Measurements from ENCODE around the gene MPL.
A peak's percentile ranks its signal among the peaks of the same experiment; 100 is the strongest.

The MPL gene

GRCh38 chr1:43327549-43328292 lies 9.9 kb upstream of the MPL start:
- DNase-seq, result no peak

GRCh38 chr1:43329995-43330751 lies 7.4 kb upstream of the MPL start:
- peak; percentile 73 for DNase-seq

GRCh38 chr1:43331688-43332087 lies 5.9 kb upstream of the MPL start:
- no peak for DNase-seq

- no peak for DNase-seq
These were observed 3.0 kb upstream of the MPL start for GRCh38 chr1:43334453-43335205.

GRCh38 chr1:43338001-43338400 lies 383 bp downstream of the MPL start:
- no peak for DNase-seq

- DNase-seq, result no peak
These were observed 2.1 kb downstream of the MPL start for GRCh38 chr1:43339584-43340232.

GRCh38 chr1:43340559-43340958 lies 2.9 kb downstream of the MPL start:
- DNase-seq, result no peak

GRCh38 chr1:43344267-43344850 lies 6.7 kb downstream of the MPL start:
- DNase-seq, result no peak

- DNase-seq, result no peak
These were observed 7.5 kb downstream of the MPL start for GRCh38 chr1:43345120-43345519.

- DNase-seq, result no peak
These were observed 9.0 kb downstream of the MPL start for GRCh38 chr1:43346636-43347035.

GRCh38 chr1:43348343-43348808 lies 10.8 kb downstream of the MPL start:
- DNase-seq, result no peak

- peak; percentile 51 for DNase-seq
These were observed 11.4 kb downstream of the MPL start for GRCh38 chr1:43348809-43349593.

- DNase-seq, result no peak
These were observed 12.1 kb downstream of the MPL start for GRCh38 chr1:43349594-43350306.

- DNase-seq, result no peak
These were observed 13.4 kb downstream of the MPL start for GRCh38 chr1:43350976-43351375.

GRCh38 chr1:43351421-43352350 lies 14.1 kb downstream of the MPL start:
- no peak for DNase-seq

- DNase-seq, result no peak
These were observed 14.7 kb downstream of the MPL start for GRCh38 chr1:43352351-43352705.

- no peak for DNase-seq
These were observed 15.3 kb downstream of the MPL start for GRCh38 chr1:43352881-43353280.

GRCh38 chr1:43354471-43354870 lies 16.9 kb downstream of the MPL start:
- DNase-seq, result no peak

GRCh38 chr1:43354936-43355335 lies 17.3 kb downstream of the MPL start:
- no peak for DNase-seq

- no peak for DNase-seq
These were observed 19.6 kb downstream of the MPL start for GRCh38 chr1:43357251-43357650.

Data from stimulated activated CD4-positive, alpha-beta T cell treated with anti-CD3 and anti-CD28 coated beads, Interleukin-4, amount 100 ng/mL, for 24 hours (primary cell).